HepG2 (cell line): ENCODE data around the gene ITGA2. TPM values are rescaled to one million over a fixed set of nuclear protein-coding genes. Genes with fewer than 3 reads are reported as not detected.

ENCODE experiments used
- ATAC-seq: fragments of 200-7000 bp; cut with Tn5 transposase; 3 replicates; pipeline ENCODE4 v1.9.1; 2020; ENCODE audit warnings: mild to moderate bottlenecking, moderate library complexity
- BruUV-seq: library from RNA; stranded (reverse); fragments of 400-500 nt; replicated peaks from 2 replicates; lab custom pipeline; 2021; lab: Mats Ljungman, UMichigan
- CTCF ChIA-PET: fragments of 300-600 bp; formaldehyde crosslinking; extraction: SDS; loops from one replicate; lab custom pipeline; 2021; ENCODE audit warnings: low total read pairs, inconsistent platforms, low intra/inter-chr PET ratio; lab: Yijun Ruan, JAX
- POLR2A ChIA-PET: fragments of 350-600 bp; sonication (Branson Sonifier 250); formaldehyde crosslinking; loops from one replicate; lab custom pipeline; 2020; ENCODE audit warnings: antibody characterized with exemption, inconsistent platforms; lab: Yijun Ruan, JAX
- DNase-seq: peaks from one replicate; pipeline ENCODE4 v3.0.0-alpha.2; 2015; ENCODE audit warnings: low spot score
- FAIRE-seq: peaks from 3 replicates; lab custom pipeline; 2011; peaks lifted over from hg19 to GRCh38; lab: Jason Lieb, UNC
- H2AFZ ChIP-seq: one replicate; pipeline ENCODE4 v1.6.1; 2011; ENCODE audit warnings: low read length, inconsistent platforms
- H3K27ac ChIP-seq: fragments of 300-600 bp; 3 replicates; pipeline ENCODE4 v1.8.0; 2011; ENCODE audit warnings: mixed run types, mild to moderate bottlenecking, mixed read lengths, low read length, inconsistent platforms; ENCODE audit not compliant: insufficient read depth; ENCODE audit errors: extremely low read length
- H3K27me3 ChIP-seq, 2 experiments: fragments of 200-600 bp in 1 of 2; 2 replicates in 1 of 2; 3 replicates in 1 of 2; pipeline versions ENCODE4 v1.6.0 to v1.8.0; 2011; ENCODE audit warnings: low read length in 2 of 2, mild to moderate bottlenecking in 2 of 2, moderate library complexity in 2 of 2, inconsistent platforms in 1 of 2; ENCODE audit not compliant: insufficient read depth in 2 of 2, control insufficient read depth in 1 of 2
- H3K36me3 ChIP-seq, 2 experiments: fragments of 200-600 bp in 1 of 2; replicated peaks in 1 of 2; 2 replicates in 1 of 2; 3 replicates in 1 of 2; pipeline versions ENCODE4 v1.5.1 to v1.8.0; 2011; ENCODE audit warnings: low read length in 2 of 2, inconsistent platforms in 1 of 2; ENCODE audit not compliant: insufficient read depth in 2 of 2, control insufficient read depth in 1 of 2
- H3K4me1 ChIP-seq: 2 replicates; pipeline ENCODE4 v1.5.1; 2012; ENCODE audit warnings: low read length, inconsistent platforms; ENCODE audit not compliant: insufficient read depth
- H3K4me2 ChIP-seq: 2 replicates; pipeline ENCODE4 v1.6.0; 2011; ENCODE audit warnings: low read depth, low read length, inconsistent platforms
- H3K4me3 ChIP-seq, 3 experiments: fragments of 200-600 bp in 1 of 3; sonication (generic), shearing (Covaris generic) in 1 of 3; replicated peaks in 1 of 3; 2 replicates each; pipeline ENCODE4 v1.5.1; 2011 to 2016; ENCODE audit warnings: low read length in 3 of 3, inconsistent platforms in 2 of 3, low read depth in 2 of 3, mild to moderate bottlenecking in 2 of 3, control low read depth in 1 of 3, mixed read lengths in 1 of 3; ENCODE audit not compliant: insufficient read depth in 1 of 3
- H3K79me2 ChIP-seq: one replicate; pipeline ENCODE4 v1.6.1; 2011; ENCODE audit warnings: low read length, inconsistent platforms; ENCODE audit not compliant: insufficient read depth
- H3K9ac ChIP-seq: 2 replicates; pipeline ENCODE4 v1.6.0; 2011; ENCODE audit warnings: mild to moderate bottlenecking, low read depth, low read length, inconsistent platforms; ENCODE audit not compliant: insufficient read depth
- H3K9me3 ChIP-seq: 2 replicates; pipeline ENCODE4 v1.5.1; 2012; ENCODE audit warnings: mild to moderate bottlenecking, low read length
- H4K20me1 ChIP-seq: 2 replicates; pipeline ENCODE4 v1.6.0; 2011; ENCODE audit warnings: inconsistent platforms, mild to moderate bottlenecking, low read length, moderate library complexity; ENCODE audit not compliant: insufficient read depth
- CCAR2 ChIP-seq: fragments of 200-400 bp; formaldehyde crosslinking; optimal IDR thresholded peaks from 2 replicates; pipeline ENCODE3; 2018; ENCODE audit warnings: low read depth, mild to moderate bottlenecking, low read length, moderate library complexity
- ELF3 ChIP-seq: IDR thresholded peaks from 2 replicates; pipeline ENCODE4 v1.6.1; 2016; ENCODE audit warnings: missing genetic modification reagents, missing compliant biosample characterization
- MAFG ChIP-seq: sonication (generic); formaldehyde crosslinking; IDR thresholded peaks from 2 replicates; pipeline ENCODE4 v1.5.1; 2020; ENCODE audit warnings: mild to moderate bottlenecking, missing genetic modification reagents
- MBD4 ChIP-seq: IDR thresholded peaks from 2 replicates; pipeline ENCODE4 v1.6.1; 2012; ENCODE audit warnings: low read length, inconsistent platforms, borderline replicate concordance
- POLR2AphosphoS2 ChIP-seq: IDR thresholded peaks from 2 replicates; pipeline ENCODE4 v1.6.1; 2011; ENCODE audit warnings: low read depth, low read length, improper control_type of control experiment
- RBM39 ChIP-seq: fragments of 200-400 bp; formaldehyde crosslinking; IDR thresholded peaks from one replicate; pipeline ENCODE4 v1.6.1; 2018; ENCODE audit warnings: antibody characterized with exemption, mild to moderate bottlenecking, low read depth, low read length; ENCODE audit not compliant: poor library complexity, severe bottlenecking
- ZNF678 ChIP-seq: sonication (generic); formaldehyde crosslinking; IDR thresholded peaks from 2 replicates; pipeline ENCODE4 v1.4.0; 2020; ENCODE audit warnings: mild to moderate bottlenecking, missing genetic modification reagents
- WGBS: methylation state at CpG from one replicate; pipeline ENCODE4 v1.1.6; 2017; ENCODE audit warnings: low lambda C conversion rate; 5-methylcytosine and 5-hydroxymethylcytosine counted together
- in situ Hi-C: cut with HindIII; loops from 2 replicates; pipeline ENCODE4 v1.10.0; 2017; ENCODE audit warnings: low pct_unique_long_range_greater_than_20kb; ENCODE audit not compliant: extremely low pct_ligation_motif_present
- intact Hi-C: fragments of 100-400 bp; cut with micrococcal nuclease; formaldehyde crosslinking; loops from one replicate; pipeline ENCODE4 v1.10.0; 2022; ENCODE audit not compliant: unreplicated experiment
- polyA plus RNA-seq, 8 experiments: library from polyadenylated mRNA; depleted of rRNA in 3 of 8; stranded (reverse) in 7 of 8; unstranded in 1 of 8; fragments of >200 nt; fragmentation: Illumina TruSeq in 4 of 8; extraction: Trizol in 4 of 8; gene quantifications; 2 replicates each; pipeline versions ENCODE4 v1.2.1 to v1.2.3, GENCODE V29; 2011 to 2016; ENCODE audit warnings: low read depth in 4 of 8, missing spikeins in 1 of 8, mixed read lengths in 1 of 8; ENCODE audit not compliant: insufficient read depth in 1 of 8
- total RNA-seq, 5 experiments: library from RNA; depleted of rRNA; stranded (reverse); fragments of >200 nt; fragmentation: Illumina TruSeq; extraction: Trizol; gene quantifications; 2 replicates each; pipeline ENCODE4 v1.2.3, GENCODE V29; 2016; ENCODE audit warnings: low read depth in 1 of 5
- TF ChIP-seq, protein P1 (sequence below): IDR thresholded peaks from 2 replicates; pipeline ENCODE4 v1.6.1; 2016; ENCODE audit warnings: control low read depth
- TF ChIP-seq, protein P2 (sequence below): sonication (generic); formaldehyde crosslinking; IDR thresholded peaks from 2 replicates; pipeline ENCODE4 v1.4.0; 2020; ENCODE audit warnings: missing genetic modification reagents, borderline replicate concordance
- TF ChIP-seq, protein P3 (sequence below): sonication (generic); formaldehyde crosslinking; conservative IDR thresholded peaks from 2 replicates; pipeline ENCODE4 v1.4.0; 2020; ENCODE audit warnings: missing genetic modification reagents
- TF ChIP-seq, protein P4 (sequence below): sonication (generic); formaldehyde crosslinking; IDR thresholded peaks from 2 replicates; pipeline ENCODE4 v1.5.1; 2020; ENCODE audit warnings: missing genetic modification reagents, mild to moderate bottlenecking, borderline replicate concordance

ITGA2 gene
- total and polyA plus RNA-seq, 2 of the 13 experiments (the other 11 are each of a cell fraction or from before 2014, with no cell fraction given): 15.8 to 58.3 TPM

DNA sequence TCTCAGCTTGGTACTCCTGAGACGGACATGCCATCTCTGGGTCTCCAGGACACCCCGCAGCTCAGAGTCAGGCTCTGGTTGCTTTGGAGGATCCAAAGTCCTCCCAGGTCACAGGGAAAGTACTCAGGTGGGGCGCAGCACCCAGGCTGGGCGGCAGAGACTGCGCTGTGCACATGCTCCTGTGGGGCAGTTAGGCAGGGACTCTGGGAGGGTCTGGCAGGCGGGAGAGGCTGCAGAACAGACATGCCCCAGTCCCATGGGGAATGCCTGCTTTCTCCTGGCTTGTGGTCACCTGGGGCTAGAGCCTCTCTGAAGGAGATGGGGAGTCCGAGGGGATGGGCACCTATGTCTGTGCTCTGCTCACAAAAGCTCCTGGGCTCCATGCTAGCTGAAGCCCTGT, 45.3 kb upstream of the ITGA2 start:
- TF ChIP-seq ELF3 (CRISPR knock-in tag) (no peak), MBD4 (no peak), RBM39 (no peak), MAFG (CRISPR knock-in tag) (no peak), POLR2AphosphoS2 (no peak), CCAR2 (no peak), ZNF678 (CRISPR knock-in tag) (no peak)
- TF ChIP-seq, protein P1, sequence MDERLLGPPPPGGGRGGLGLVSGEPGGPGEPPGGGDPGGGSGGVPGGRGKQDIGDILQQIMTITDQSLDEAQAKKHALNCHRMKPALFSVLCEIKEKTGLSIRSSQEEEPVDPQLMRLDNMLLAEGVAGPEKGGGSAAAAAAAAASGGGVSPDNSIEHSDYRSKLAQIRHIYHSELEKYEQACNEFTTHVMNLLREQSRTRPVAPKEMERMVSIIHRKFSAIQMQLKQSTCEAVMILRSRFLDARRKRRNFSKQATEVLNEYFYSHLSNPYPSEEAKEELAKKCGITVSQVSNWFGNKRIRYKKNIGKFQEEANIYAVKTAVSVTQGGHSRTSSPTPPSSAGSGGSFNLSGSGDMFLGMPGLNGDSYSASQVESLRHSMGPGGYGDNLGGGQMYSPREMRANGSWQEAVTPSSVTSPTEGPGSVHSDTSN (CRISPR knock-in tag): no peak
- TF ChIP-seq, protein P2, sequence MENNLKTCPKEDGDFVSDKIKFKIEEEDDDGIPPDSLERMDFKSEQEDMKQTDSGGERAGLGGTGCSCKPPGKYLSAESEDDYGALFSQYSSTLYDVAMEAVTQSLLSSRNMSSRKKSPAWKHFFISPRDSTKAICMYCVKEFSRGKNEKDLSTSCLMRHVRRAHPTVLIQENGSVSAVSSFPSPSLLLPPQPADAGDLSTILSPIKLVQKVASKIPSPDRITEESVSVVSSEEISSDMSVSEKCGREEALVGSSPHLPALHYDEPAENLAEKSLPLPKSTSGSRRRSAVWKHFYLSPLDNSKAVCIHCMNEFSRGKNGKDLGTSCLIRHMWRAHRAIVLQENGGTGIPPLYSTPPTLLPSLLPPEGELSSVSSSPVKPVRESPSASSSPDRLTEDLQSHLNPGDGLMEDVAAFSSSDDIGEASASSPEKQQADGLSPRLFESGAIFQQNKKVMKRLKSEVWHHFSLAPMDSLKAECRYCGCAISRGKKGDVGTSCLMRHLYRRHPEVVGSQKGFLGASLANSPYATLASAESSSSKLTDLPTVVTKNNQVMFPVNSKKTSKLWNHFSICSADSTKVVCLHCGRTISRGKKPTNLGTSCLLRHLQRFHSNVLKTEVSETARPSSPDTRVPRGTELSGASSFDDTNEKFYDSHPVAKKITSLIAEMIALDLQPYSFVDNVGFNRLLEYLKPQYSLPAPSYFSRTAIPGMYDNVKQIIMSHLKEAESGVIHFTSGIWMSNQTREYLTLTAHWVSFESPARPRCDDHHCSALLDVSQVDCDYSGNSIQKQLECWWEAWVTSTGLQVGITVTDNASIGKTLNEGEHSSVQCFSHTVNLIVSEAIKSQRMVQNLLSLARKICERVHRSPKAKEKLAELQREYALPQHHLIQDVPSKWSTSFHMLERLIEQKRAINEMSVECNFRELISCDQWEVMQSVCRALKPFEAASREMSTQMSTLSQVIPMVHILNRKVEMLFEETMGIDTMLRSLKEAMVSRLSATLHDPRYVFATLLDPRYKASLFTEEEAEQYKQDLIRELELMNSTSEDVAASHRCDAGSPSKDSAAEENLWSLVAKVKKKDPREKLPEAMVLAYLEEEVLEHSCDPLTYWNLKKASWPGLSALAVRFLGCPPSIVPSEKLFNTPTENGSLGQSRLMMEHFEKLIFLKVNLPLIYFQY: no peak
- TF ChIP-seq, protein P3, sequence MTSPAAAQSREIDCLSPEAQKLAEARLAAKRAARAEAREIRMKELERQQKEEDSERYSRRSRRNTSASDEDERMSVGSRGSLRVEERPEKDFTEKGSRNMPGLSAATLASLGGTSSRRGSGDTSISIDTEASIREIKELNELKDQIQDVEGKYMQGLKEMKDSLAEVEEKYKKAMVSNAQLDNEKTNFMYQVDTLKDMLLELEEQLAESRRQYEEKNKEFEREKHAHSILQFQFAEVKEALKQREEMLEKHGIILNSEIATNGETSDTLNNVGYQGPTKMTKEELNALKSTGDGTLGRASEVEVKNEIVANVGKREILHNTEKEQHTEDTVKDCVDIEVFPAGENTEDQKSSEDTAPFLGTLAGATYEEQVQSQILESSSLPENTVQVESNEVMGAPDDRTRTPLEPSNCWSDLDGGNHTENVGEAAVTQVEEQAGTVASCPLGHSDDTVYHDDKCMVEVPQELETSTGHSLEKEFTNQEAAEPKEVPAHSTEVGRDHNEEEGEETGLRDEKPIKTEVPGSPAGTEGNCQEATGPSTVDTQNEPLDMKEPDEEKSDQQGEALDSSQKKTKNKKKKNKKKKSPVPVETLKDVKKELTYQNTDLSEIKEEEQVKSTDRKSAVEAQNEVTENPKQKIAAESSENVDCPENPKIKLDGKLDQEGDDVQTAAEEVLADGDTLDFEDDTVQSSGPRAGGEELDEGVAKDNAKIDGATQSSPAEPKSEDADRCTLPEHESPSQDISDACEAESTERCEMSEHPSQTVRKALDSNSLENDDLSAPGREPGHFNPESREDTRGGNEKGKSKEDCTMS (CRISPR knock-in tag): no peak
- TF ChIP-seq, protein P4, sequence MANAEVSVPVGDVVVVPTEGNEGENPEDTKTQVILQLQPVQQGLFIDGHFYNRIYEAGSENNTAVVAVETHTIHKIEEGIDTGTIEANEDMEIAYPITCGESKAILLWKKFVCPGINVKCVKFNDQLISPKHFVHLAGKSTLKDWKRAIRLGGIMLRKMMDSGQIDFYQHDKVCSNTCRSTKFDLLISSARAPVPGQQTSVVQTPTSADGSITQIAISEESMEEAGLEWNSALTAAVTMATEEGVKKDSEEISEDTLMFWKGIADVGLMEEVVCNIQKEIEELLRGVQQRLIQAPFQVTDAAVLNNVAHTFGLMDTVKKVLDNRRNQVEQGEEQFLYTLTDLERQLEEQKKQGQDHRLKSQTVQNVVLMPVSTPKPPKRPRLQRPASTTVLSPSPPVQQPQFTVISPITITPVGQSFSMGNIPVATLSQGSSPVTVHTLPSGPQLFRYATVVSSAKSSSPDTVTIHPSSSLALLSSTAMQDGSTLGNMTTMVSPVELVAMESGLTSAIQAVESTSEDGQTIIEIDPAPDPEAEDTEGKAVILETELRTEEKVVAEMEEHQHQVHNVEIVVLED: no peak
- in situ Hi-C loops: no loop called here
- no peaks in the 10 kb centered on the region for H3K79me2 ChIP-seq
- H2AFZ ChIP-seq: no peak overlapping the region
- intact Hi-C loops: no loop called here
- H4K20me1 ChIP-seq: no peaks in the 10 kb centered on the region
- no peaks in the 10 kb centered on the region for H3K27me3 ChIP-seq
- no peaks in the 10 kb centered on the region for H3K9me3 ChIP-seq
- BruUV-seq: no TSS peak
- no peak for DNase-seq
- no peak overlapping the region for H3K4me2 ChIP-seq
- H3K36me3 ChIP-seq: no peaks in the 10 kb centered on the region; a peak in 2 of 5 replicates
- peaks cover 5% of the 10 kb centered on the region for H3K4me1 ChIP-seq
- H3K4me3 ChIP-seq: no peak overlapping the region
- H3K9ac ChIP-seq: no peak overlapping the region
- 100% methylated on average over 1 of the region's 7 CpGs for WGBS
- ATAC-seq: peak; percentile 24; the same call in 2 of the 3 replicates
- FAIRE-seq: no peak
- ChIA-PET POLR2A (no interaction called here), CTCF (no interaction called here)
- no peak overlapping the region for H3K27ac ChIP-seq
